BE2C (cell line): ENCODE results near the gene VWA5B1.
A peak's percentile ranks its signal among the peaks of the same experiment; 100 is the strongest.

Experiments
- DNase-seq: peaks from one replicate; pipeline ENCODE4 v3.0.0-alpha.2; 2020
- H3K27me3 ChIP-seq: fragments of 250-450 bp; sonication (Bioruptor Pico); 2 replicates; pipeline ENCODE4 v1.5.1; 2020; ENCODE audit warnings: mild to moderate bottlenecking
- H3K36me3 ChIP-seq: fragments of 250-450 bp; sonication (Bioruptor Pico); 2 replicates; pipeline ENCODE4 v1.5.1; 2020; ENCODE audit warnings: mild to moderate bottlenecking
- H3K4me1 ChIP-seq: fragments of 250-450 bp; sonication (Bioruptor Pico); 2 replicates; pipeline ENCODE4 v1.5.1; 2020
- H3K4me3 ChIP-seq: 2 replicates; pipeline ENCODE4 v1.5.1; 2011; ENCODE audit warnings: low read depth, low read length
- H3K9me3 ChIP-seq: fragments of 250-450 bp; sonication (Bioruptor Pico); 2 replicates; pipeline ENCODE4 v1.5.1; 2020
- CTCF ChIP-seq: IDR thresholded peaks from 2 replicates; pipeline ENCODE4 v1.5.1; 2012; ENCODE audit warnings: mild to moderate bottlenecking, low read depth, low read length

VWA5B1 gene

DNA sequence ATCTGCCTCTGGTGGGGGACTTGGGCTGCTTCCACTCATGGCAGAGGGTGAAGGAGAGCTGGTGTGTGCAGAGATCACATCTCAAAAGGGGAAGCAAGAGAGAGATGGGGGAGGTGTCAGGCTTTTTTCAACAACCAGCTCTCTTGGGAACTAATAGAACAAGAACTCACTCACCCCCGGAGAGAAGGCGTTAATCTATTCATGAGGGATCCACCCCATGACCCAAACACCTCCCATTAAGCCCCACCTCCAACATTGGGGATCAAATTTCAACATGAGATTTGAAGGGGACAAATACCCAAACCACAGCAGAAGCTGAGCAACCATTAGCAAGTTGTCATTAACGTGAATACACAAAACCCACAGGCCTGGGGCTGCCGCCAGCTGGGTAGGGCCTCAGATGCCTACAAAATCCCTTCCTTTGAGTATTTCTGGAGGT, 12.0 kb upstream of the VWA5B1 start:
- no peaks in the 10 kb centered on the region for H3K36me3 ChIP-seq
- no peaks in the 10 kb centered on the region for H3K9me3 ChIP-seq
- no peak overlapping the region for H3K4me3 ChIP-seq
- no peaks in the 10 kb centered on the region; the same call in 1 of the 2 replicates for H3K4me1 ChIP-seq
- no peak for DNase-seq
- H3K27me3 ChIP-seq, result no peaks in the 10 kb centered on the region
- TF ChIP-seq CTCF, result no peak

GRCh38 chr1:20279509-20279908, 11.2 kb upstream of the VWA5B1 start:
- H3K36me3 ChIP-seq, result no peaks in the 10 kb centered on the region
- no peaks in the 10 kb centered on the region for H3K9me3 ChIP-seq
- TF ChIP-seq CTCF, result no peak
- H3K27me3 ChIP-seq, result no peaks in the 10 kb centered on the region
- peak; percentile 12 for DNase-seq
- no peak overlapping the region for H3K4me3 ChIP-seq
- H3K4me1 ChIP-seq, result no peaks in the 10 kb centered on the region; the same call in 1 of the 2 replicates

GRCh38 chr1:20280341-20280740, 10.3 kb upstream of the VWA5B1 start:
- DNase-seq, result no peak
- no peak overlapping the region for H3K4me3 ChIP-seq

DNA sequence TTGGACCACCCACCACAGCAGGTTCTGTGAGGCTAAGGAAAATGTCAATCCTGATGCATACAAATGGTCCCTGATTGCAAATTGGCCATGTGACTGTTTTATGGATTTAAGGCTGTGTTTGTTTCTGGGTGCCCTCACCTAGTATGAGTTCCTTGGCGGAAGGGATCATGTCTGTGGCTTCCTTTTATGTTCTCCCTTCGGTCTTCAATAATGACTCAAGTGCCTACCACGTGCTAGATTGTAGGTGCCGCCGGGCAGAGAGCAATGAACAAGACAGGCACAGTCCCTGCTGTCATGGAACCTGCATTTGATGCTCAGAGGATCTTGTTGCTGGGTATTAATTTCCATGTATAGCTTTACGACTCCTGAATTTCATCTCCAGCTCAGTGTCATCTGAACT, 9.8 kb upstream of the VWA5B1 start:
- H3K4me1 ChIP-seq, result no peaks in the 10 kb centered on the region; the same call in 1 of the 2 replicates
- TF ChIP-seq CTCF, result no peak

More at GRCh38 chr1:20280341-20280740, 10.3 kb upstream of the VWA5B1 start:
- no peaks in the 10 kb centered on the region for H3K9me3 ChIP-seq
- H3K27me3 ChIP-seq, result no peaks in the 10 kb centered on the region
- TF ChIP-seq CTCF, result no peak
- H3K4me1 ChIP-seq, result no peaks in the 10 kb centered on the region; the same call in 1 of the 2 replicates
- H3K36me3 ChIP-seq, result no peaks in the 10 kb centered on the region

DNA sequence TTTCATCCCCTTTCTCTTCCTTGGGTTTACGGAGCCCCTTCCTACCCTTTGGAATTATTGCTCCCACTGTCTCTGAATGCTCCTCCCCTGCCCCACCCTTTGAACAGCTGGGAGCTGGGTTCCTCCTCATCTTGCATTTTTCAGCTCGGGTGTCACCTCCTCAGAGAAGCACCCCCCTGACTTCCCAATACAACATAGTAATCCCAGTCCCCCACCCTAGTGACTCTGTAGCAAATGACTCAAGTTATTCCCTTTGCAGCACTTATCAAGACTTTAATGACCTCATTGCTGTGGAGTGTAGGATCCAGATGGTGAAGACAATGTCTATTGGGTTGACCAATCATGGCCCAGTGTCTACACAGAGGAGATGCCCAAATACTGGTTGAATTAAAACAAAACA, 8.9 kb upstream of the VWA5B1 start:
- TF ChIP-seq CTCF, result no peak
- Histone ChIP-seq H3K4me3 (no peak overlapping the region), H3K4me1 (no peaks in the 10 kb centered on the region; the same call in 1 of the 2 replicates), H3K36me3 (no peaks in the 10 kb centered on the region), H3K9me3 (no peaks in the 10 kb centered on the region), H3K27me3 (no peaks in the 10 kb centered on the region)
- no peak for DNase-seq

More for the DNA sequence above, 9.8 kb upstream of the VWA5B1 start:
- H3K36me3 ChIP-seq, result no peaks in the 10 kb centered on the region
- no peak overlapping the region for H3K4me3 ChIP-seq
- H3K27me3 ChIP-seq, result no peaks in the 10 kb centered on the region
- no peak for DNase-seq
- H3K9me3 ChIP-seq, result no peaks in the 10 kb centered on the region

DNA sequence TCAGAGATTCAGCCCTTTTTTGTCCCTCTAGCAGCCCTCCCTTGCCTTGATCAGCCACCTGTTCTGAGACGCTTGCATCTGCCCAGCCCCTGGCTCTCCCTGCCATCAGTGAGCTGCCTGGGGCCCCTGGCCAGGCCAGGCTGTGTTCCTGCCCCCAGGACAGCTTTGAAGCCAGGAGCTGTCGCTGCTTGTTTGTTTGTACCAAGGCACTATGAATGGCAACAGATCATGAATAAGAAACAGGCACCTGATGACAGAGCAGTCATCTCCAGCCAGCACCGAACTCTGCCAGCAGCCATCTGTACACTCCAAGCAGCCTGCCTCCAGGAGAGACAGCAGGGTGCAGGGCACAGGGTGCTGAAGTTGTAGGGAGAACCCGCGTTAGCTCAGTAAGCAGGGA, 8.1 kb upstream of the VWA5B1 start:
- H3K9me3 ChIP-seq, result no peaks in the 10 kb centered on the region
- no peaks in the 10 kb centered on the region; the same call in 1 of the 2 replicates for H3K4me1 ChIP-seq
- H3K4me3 ChIP-seq, result no peak overlapping the region
- DNase-seq, result peak; percentile 37
- H3K27me3 ChIP-seq, result no peaks in the 10 kb centered on the region
- TF ChIP-seq CTCF, result no peak
- no peaks in the 10 kb centered on the region for H3K36me3 ChIP-seq
